HepG2 (cell line): ENCODE measurements around the gene TBC1D10B. TPM values are rescaled to one million over a fixed set of nuclear protein-coding genes. Genes with fewer than 3 reads are reported as not detected.

Source experiments
- ATF2 ChIP-seq: sonication (generic); formaldehyde crosslinking; IDR thresholded peaks from 2 replicates; pipeline ENCODE4 v1.4.0; 2020; ENCODE audit warnings: missing genetic modification reagents
- ERF ChIP-seq: IDR thresholded peaks from 2 replicates; pipeline ENCODE4 v1.6.1; 2018; ENCODE audit warnings: missing biosample characterization, missing genetic modification reagents
- FOXA3 ChIP-seq: IDR thresholded peaks from 2 replicates; pipeline ENCODE4 v1.6.1; 2016; ENCODE audit warnings: missing genetic modification reagents, missing compliant biosample characterization
- FOXO1 ChIP-seq: sonication (generic); formaldehyde crosslinking; IDR thresholded peaks from 2 replicates; pipeline ENCODE4 v1.4.0; 2020; ENCODE audit warnings: missing genetic modification reagents
- GMEB1 ChIP-seq: sonication (generic); formaldehyde crosslinking; IDR thresholded peaks from 2 replicates; pipeline ENCODE4 v1.5.1; 2020; ENCODE audit warnings: missing genetic modification reagents, mild to moderate bottlenecking, borderline replicate concordance
- HIVEP1 ChIP-seq: sonication (generic); formaldehyde crosslinking; IDR thresholded peaks from 2 replicates; pipeline ENCODE4 v1.4.0; 2020; ENCODE audit warnings: mild to moderate bottlenecking, missing genetic modification reagents
- HNF4G ChIP-seq, 2 experiments: sonication (generic) in 1 of 2; formaldehyde crosslinking in 1 of 2; IDR thresholded peaks; 2 replicates each; pipeline versions ENCODE4 v1.4.0 to v1.6.1; 2011 to 2020; ENCODE audit warnings: borderline replicate concordance in 2 of 2, low read depth in 2 of 2, mild to moderate bottlenecking in 2 of 2, low read length in 1 of 2, missing genetic modification reagents in 1 of 2, moderate library complexity in 1 of 2
- KLF11 ChIP-seq: IDR thresholded peaks from 2 replicates; pipeline ENCODE4 v1.6.1; 2016; ENCODE audit warnings: missing compliant biosample characterization
- KLF9 ChIP-seq: IDR thresholded peaks from 2 replicates; pipeline ENCODE4 v1.6.1; 2016; ENCODE audit warnings: low read depth
- MED8 ChIP-seq: sonication (generic); formaldehyde crosslinking; IDR thresholded peaks from 2 replicates; pipeline ENCODE4 v1.8.1; 2023; ENCODE audit warnings: mild to moderate bottlenecking, missing genetic modification reagents; ENCODE audit not compliant: insufficient replicate concordance
- MLX ChIP-seq: IDR thresholded peaks from 2 replicates; pipeline ENCODE4 v1.6.1; 2016
- SOX13 ChIP-seq, 3 experiments: fragments of 450-650 bp in 1 of 3; sonication (generic) in 1 of 3; formaldehyde crosslinking in 1 of 3; IDR thresholded peaks in 2 of 3; conservative IDR thresholded peaks in 1 of 3; 2 replicates each; pipeline versions ENCODE4 v1.5.0 to v1.6.1; 2016 to 2020; ENCODE audit warnings: antibody characterized with exemption in 1 of 3, mild to moderate bottlenecking in 1 of 3, missing compliant biosample characterization in 1 of 3, missing genetic modification reagents in 1 of 3, moderate library complexity in 1 of 3
- SP1 ChIP-seq, 2 experiments: fragments of 450-650 bp in 1 of 2; sonication (generic) in 1 of 2; formaldehyde crosslinking in 1 of 2; IDR thresholded peaks; 2 replicates each; pipeline versions ENCODE4 v1.4.0 to v1.6.1; 2016 to 2020; ENCODE audit warnings: missing genetic modification reagents in 1 of 2
- ZFP41 ChIP-seq: sonication (generic); formaldehyde crosslinking; IDR thresholded peaks from 2 replicates; pipeline ENCODE4 v1.4.0; 2020; ENCODE audit warnings: mild to moderate bottlenecking, missing genetic modification reagents, borderline replicate concordance
- ZNF12 ChIP-seq: sonication (generic); formaldehyde crosslinking; IDR thresholded peaks from 2 replicates; pipeline ENCODE4 v1.5.0; 2020; ENCODE audit warnings: missing genetic modification reagents
- ZNF276 ChIP-seq: sonication (generic); formaldehyde crosslinking; IDR thresholded peaks from 2 replicates; pipeline ENCODE4 v1.4.0; 2020; ENCODE audit warnings: mild to moderate bottlenecking, low read depth, missing genetic modification reagents
- ZNF326 ChIP-seq: sonication (generic); formaldehyde crosslinking; IDR thresholded peaks from 2 replicates; pipeline ENCODE4 v1.4.0; 2020; ENCODE audit warnings: missing genetic modification reagents, borderline replicate concordance
- ZNF570 ChIP-seq: sonication (generic); formaldehyde crosslinking; IDR thresholded peaks from 2 replicates; pipeline ENCODE4 v1.4.0; 2020; ENCODE audit warnings: mild to moderate bottlenecking, missing genetic modification reagents, borderline replicate concordance
- ZNF7 ChIP-seq: IDR thresholded peaks from 2 replicates; pipeline ENCODE4 v1.6.1; 2016; ENCODE audit warnings: missing biosample characterization, missing genetic modification reagents
- ZNF703 ChIP-seq: sonication (generic); formaldehyde crosslinking; IDR thresholded peaks from 2 replicates; pipeline ENCODE4 v1.5.1; 2020; ENCODE audit warnings: missing genetic modification reagents, mild to moderate bottlenecking, moderate library complexity, borderline replicate concordance
- ZNF768 ChIP-seq: sonication (generic); formaldehyde crosslinking; IDR thresholded peaks from 2 replicates; pipeline ENCODE4 v1.4.0; 2020; ENCODE audit warnings: missing genetic modification reagents
- polyA plus RNA-seq, 8 experiments: library from polyadenylated mRNA; depleted of rRNA in 3 of 8; stranded (reverse) in 7 of 8; unstranded in 1 of 8; fragments of >200 nt; fragmentation: Illumina TruSeq in 4 of 8; extraction: Trizol in 4 of 8; gene quantifications; 2 replicates each; pipeline versions ENCODE4 v1.2.1 to v1.2.3, GENCODE V29; 2011 to 2016; ENCODE audit warnings: low read depth in 4 of 8, missing spikeins in 1 of 8, mixed read lengths in 1 of 8; ENCODE audit not compliant: insufficient read depth in 1 of 8
- total RNA-seq, 5 experiments: library from RNA; depleted of rRNA; stranded (reverse); fragments of >200 nt; fragmentation: Illumina TruSeq; extraction: Trizol; gene quantifications; 2 replicates each; pipeline ENCODE4 v1.2.3, GENCODE V29; 2016; ENCODE audit warnings: low read depth in 1 of 5

TBC1D10B gene
- total and polyA plus RNA-seq, 2 of the 13 experiments (the other 11 are each of a cell fraction or from before 2014, with no cell fraction given) = 15.7 to 24.8 TPM

- TF ChIP-seq MLX (no peak), KLF9 (0 out of 2 replicates have a peak, but pooled peaks have one; percentile 79), HNF4G (IDR thresholded peaks at IDR 0.05; ENCODE audit: borderline replicate concordance, low read depth, low read length) (no peak), HNF4G (CRISPR knock-in tag; IDR thresholded peaks at IDR 0.05; ENCODE audit: borderline replicate concordance, low read depth) (no peak), ZNF7 (CRISPR knock-in tag) (no peak), ATF2 (CRISPR knock-in tag) (no peak), FOXO1 (CRISPR knock-in tag) (peak; percentile 48), ZFP41 (CRISPR knock-in tag) (peak; percentile 75; the same call in 1 of the 2 replicates), SOX13 (IDR thresholded peaks at IDR 0.05) (0 out of 2 replicates have a peak, but pooled peaks have one; percentile 34), SOX13 (CRISPR knock-in tag; conservative IDR thresholded peaks at IDR 0.05 in 1 of 2, IDR thresholded peaks at IDR 0.05 in 1 of 2) (0 out of 4 replicates have a peak, but pooled peaks of 1 of the 2 experiments have one; percentile 22), KLF11 (CRISPR knock-in tag) (no peak), ZNF570 (CRISPR knock-in tag) (no peak; the same call in 1 of the 2 replicates), ZNF326 (CRISPR knock-in tag) (no peak), FOXA3 (no peak; the same call in 1 of the 2 replicates), ZNF768 (CRISPR knock-in tag) (peak; percentile 51; the same call in 1 of the 2 replicates), GMEB1 (CRISPR knock-in tag) (no peak), SP1 (IDR thresholded peaks at IDR 0.05) (no peak), SP1 (CRISPR knock-in tag; IDR thresholded peaks at IDR 0.05) (peak; percentile 89), ZNF12 (CRISPR knock-in tag) (peak; percentile 85), HIVEP1 (CRISPR knock-in tag) (peak; percentile 65), ZNF276 (CRISPR knock-in tag) (peak; percentile 94), MED8 (no peak), ERF (CRISPR knock-in tag) (no peak), ZNF703 (CRISPR knock-in tag) (no peak)
These were observed 8.2 kb upstream of the TBC1D10B start (continued) for GRCh38 chr16:30378236-30379157.
